ENCODE measurements around the gene MAST1.

DNA sequence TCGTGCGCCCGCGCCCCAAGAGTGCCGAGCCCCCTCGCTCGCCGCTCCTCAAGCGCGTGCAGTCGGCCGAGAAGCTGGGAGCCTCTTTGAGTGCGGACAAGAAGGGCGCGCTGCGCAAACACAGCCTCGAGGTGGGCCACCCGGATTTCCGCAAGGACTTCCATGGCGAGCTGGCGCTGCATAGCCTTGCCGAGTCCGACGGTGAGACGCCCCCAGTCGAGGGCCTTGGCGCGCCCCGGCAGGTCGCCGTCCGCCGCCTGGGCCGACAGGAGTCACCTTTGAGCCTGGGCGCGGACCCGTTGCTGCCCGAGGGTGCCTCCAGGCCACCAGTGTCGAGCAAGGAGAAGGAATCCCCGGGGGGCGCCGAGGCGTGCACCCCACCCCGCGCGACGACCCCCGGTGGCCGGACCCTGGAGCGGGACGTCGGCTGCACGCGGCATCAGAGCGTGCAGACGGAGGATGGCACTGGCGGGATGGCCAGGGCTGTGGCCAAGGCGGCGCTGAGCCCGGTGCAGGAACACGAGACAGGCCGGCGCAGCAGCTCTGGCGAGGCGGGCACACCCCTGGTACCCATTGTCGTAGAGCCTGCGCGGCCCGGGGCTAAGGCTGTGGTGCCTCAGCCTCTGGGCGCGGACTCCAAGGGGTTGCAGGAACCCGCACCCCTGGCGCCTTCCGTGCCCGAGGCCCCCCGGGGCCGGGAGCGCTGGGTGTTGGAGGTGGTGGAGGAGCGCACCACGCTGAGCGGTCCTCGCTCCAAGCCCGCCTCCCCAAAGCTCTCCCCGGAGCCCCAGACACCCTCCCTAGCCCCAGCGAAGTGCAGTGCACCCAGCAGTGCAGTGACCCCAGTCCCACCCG is 35.8 kb downstream of the MAST1 start:
- TF ChIP-seq, protein P1, sequence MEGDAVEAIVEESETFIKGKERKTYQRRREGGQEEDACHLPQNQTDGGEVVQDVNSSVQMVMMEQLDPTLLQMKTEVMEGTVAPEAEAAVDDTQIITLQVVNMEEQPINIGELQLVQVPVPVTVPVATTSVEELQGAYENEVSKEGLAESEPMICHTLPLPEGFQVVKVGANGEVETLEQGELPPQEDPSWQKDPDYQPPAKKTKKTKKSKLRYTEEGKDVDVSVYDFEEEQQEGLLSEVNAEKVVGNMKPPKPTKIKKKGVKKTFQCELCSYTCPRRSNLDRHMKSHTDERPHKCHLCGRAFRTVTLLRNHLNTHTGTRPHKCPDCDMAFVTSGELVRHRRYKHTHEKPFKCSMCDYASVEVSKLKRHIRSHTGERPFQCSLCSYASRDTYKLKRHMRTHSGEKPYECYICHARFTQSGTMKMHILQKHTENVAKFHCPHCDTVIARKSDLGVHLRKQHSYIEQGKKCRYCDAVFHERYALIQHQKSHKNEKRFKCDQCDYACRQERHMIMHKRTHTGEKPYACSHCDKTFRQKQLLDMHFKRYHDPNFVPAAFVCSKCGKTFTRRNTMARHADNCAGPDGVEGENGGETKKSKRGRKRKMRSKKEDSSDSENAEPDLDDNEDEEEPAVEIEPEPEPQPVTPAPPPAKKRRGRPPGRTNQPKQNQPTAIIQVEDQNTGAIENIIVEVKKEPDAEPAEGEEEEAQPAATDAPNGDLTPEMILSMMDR (IDR thresholded peaks at IDR 0.05) = no peak
- TF ChIP-seq EP300 (IDR thresholded peaks at IDR 0.05) = no peak
- TF ChIP-seq GATA3 (IDR thresholded peaks at IDR 0.05; ENCODE audit: borderline replicate concordance) = no peak

Measured in A549 (cell line).